GM19395 (cell line): Measurements from ENCODE around the gene FAM219B.
A peak's percentile ranks its signal among the peaks of the same experiment; 100 is the strongest.

ENCODE experiments used
- ATAC-seq: cut with Tn5 transposase; IDR thresholded peaks from one replicate; pipeline ENCODE4 v1.9.1; 2021; ENCODE audit warnings: mild to moderate bottlenecking, moderate library complexity; ENCODE audit not compliant: unreplicated experiment

FAM219B gene

DNA sequence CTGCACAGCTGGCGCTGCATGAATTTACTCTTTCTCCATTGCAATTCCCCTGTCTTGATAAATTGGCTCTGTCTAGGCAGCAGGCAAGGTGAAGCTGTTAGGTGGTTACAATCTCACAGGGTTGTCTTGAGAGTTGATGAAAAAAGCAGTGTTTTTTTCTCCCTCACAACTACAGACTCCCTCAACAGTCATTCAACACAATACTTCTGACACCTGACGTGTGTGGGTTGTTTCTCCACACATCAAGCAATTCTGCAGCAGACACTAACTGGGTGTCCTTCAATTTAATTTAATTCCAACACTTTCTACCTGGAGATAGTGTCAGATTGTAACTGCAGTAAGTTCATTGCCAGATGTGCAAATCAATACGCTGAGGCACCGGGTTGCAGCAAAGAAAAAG lies 28.4 kb downstream of the FAM219B start:
- no peak for ATAC-seq

DNA sequence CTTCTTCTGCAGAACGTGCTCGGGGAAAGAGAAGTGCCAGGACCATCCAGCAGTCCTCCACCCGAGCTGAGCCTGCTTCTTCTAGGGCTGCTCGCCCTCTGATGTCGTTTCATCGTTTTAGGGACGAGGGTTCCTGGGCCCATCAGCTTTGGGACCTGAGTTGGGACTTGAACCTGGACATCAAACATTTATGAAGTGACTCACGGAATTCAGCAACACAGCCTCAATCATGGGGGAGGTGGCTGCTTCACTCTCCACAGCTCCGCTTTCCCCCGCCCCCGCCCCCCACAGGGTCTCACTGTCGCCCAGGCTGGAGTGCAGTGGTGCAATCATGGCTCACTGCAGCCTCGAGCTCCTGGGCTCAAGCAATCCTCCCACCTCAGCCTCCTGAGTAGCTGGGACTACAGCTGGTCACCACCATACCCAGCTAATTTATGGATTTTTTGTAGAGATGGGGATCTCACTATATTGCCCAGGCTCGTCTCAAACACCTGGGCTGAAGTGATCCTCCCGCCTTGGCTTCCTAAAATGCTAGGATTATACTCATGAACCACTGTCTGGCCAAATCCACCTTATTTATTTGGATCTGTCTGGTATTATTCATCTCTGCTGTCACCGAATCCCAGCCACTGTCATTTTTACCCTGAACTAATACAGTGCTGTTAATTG lies 32.8 kb downstream of the FAM219B start:
- no peak for ATAC-seq

GRCh38 chr15:74873036-74873755 lies 33.5 kb downstream of the FAM219B start, which contains the start of gene SCAMP2:
Gene SCAMP2, minus strand, starts transcription at chr15:74873365. Its CDS starts 110 bp downstream, at chr15:74873255.
- peak; percentile 71 for ATAC-seq

DNA sequence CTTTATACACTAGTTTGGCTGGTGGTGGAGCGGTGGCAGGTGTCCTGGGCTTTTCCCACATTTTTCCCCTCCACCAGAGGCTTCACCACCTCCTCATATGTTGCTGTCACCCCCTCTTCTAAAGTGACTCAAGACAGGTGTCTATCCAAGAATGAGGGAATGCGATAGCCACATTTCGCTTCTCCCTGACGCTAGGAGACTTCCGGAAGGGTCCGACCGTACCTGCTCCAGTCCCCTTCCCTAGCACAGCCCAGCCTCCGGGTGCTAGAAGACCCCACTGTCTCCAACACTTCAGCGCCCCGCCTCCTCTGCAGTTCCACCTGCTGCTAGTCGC lies 34.0 kb downstream of the FAM219B start:
- no peak for ATAC-seq

GRCh38 chr15:74870436-74871215 lies 36.0 kb downstream of the FAM219B start:
- ATAC-seq: no peak

GRCh38 chr15:74869726-74870407 lies 36.8 kb downstream of the FAM219B start:
- peak; percentile 72 for ATAC-seq

GRCh38 chr15:74869372-74869725 lies 37.3 kb downstream of the FAM219B start:
- ATAC-seq: no peak

DNA sequence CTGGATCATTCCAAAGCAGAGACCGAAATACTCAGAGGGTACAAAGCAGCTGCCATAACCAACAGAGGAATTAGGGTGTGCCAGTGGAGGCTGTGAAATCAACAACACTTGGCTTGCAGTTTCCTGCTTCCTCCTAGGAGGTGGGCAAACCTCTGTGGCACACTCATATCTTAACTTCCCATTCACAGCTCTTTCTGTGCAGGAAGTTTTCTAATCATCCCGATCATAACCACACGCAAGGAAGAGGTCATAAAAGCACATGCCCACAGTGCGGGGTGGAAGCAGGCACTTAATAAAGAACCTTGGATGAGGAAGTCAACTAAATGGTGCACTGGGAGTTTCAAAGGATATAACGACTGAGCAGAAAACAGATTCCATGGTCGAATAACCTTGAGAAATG lies 38.6 kb downstream of the FAM219B start:
- ATAC-seq: no peak

DNA sequence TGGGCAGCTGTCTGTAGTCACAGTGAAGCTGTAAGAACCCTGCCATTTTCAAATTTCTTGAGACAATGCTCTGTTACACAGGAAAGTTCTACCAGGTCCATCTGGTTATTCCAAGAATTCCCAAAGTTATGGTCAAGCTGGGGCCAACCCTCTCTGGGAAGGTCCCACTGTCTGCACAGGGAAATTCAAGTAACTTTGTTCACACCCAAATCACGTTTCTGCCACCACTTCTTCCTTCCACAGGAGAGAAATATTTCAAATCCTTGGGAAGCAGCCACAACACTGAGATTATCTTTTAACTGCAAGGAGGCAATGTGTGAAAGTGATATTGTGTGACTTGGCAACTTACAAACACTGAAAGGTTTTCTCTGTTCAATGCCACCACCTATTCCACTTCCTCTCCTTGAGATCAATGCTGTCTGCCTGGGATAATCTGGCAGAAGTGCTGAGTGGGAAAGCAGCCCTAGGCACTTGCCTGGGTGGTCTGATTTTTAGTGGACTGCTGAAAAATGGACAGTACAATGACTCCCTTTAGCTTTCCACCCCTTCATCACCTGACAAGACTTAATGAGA lies 39.1 kb downstream of the FAM219B start:
- no peak for ATAC-seq

GRCh38 chr15:74866090-74866489 lies 40.6 kb downstream of the FAM219B start:
- ATAC-seq: no peak

- ATAC-seq: no peak
Measured at GRCh38 chr15:74865316-74865715, 41.3 kb downstream of the FAM219B start.

GRCh38 chr15:74864296-74864695 lies 42.4 kb downstream of the FAM219B start:
- ATAC-seq: no peak

- ATAC-seq: no peak
Measured at GRCh38 chr15:74863239-74864056, 43.2 kb downstream of the FAM219B start.

- ATAC-seq: no peak
Measured at GRCh38 chr15:74858369-74858740, 48.3 kb downstream of the FAM219B start.

DNA sequence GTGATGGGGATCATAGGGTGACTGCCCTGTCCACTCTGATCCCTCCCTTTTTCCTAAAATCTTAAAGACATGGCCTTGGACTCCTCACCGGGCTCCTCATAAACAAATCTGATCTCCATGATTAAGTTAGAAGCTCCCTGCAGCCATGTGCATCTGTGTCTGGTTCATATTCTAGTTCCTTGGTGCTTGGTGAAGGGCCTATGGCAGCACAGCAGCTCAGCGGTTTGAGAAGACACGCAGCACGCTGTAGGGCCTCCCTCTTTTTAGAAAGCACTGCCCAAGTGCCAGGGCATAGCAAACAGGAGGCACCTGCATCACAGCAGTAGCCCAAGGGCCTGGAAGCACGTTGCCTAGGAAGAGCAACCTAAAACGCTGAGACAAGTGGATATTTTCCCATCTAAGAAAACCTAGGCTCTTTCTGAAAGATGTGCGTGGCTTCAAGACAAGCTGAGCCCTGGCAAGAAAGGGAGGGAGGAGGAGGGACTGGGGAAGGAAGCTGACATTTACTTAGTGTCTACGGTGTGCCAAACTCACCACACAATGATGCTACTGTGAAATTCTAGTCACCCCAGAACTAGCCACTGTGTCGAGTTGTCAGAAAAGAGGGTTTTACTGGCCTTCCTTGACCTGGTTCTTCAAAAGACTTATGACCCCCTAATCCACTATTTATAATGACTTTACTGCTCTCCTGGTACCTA lies 48.8 kb downstream of the FAM219B start:
- peak; percentile 16 for ATAC-seq

DNA sequence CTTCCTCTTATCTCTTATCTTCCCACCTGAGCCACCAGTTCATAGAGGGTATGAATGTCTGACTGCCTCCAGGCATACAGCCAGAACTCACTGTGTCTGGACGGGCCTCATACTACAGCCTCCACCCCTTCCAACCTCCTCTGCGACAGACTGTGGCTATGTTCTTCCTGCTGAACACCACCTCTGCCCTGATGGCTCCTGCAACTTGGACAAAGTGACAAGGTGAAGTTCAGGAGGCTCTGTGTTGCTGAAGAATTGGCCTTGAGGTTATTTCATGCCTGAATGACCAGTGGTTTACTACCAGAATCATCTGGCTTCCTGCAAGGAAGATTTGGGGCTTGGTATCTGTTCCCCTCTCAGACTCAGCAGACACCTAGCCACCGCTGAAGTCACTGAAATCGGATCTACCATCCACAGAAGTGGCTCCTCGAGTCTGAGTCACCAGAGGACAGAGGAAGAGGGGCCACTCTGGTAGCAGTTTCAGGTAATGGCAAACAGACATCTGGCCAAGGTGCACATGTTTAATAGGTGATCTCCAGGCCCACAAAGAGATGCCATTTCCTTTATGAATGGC lies 49.5 kb downstream of the FAM219B start:
- ATAC-seq: peak; percentile 84

DNA sequence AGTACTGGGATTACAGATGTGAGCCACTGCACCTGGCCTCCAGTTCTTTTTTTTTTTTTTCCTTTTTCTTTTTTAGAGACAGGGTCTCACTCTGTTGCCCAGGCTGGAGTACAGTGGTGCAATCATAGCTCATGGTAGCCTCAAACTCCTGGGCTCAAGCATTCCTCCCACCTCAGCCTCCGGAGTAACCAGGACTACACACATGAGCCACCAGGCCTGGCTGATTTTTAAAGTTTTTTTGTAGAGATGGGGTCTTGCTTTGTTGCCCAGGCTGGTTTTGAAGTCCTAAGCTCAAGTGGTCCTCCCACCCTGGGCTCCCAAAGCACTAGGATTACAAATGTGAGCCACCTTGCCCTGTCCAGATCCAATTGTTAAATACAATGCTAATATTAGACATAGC lies 50.1 kb downstream of the FAM219B start:
- no peak for ATAC-seq

GRCh38 chr15:74855857-74856256 lies 50.8 kb downstream of the FAM219B start:
- no peak for ATAC-seq

- ATAC-seq: no peak
Measured at GRCh38 chr15:74854453-74855022, 52.1 kb downstream of the FAM219B start.
